Fibroblast of pulmonary artery (primary cell): ENCODE data around the gene TMEM204.

Experiments used
- DNase-seq: peaks from one replicate; pipeline ENCODE4 v3.0.0-alpha.2; 2010; ENCODE audit warnings: low read depth
- H3K4me3 ChIP-seq: replicated peaks from 2 replicates; pipeline ENCODE4 v1.5.1; 2011; ENCODE audit warnings: low read depth, mild to moderate bottlenecking, control low read depth, low read length, moderate library complexity
- TF ChIP-seq, protein P1 (sequence below): IDR thresholded peaks from 2 replicates; pipeline ENCODE4 v1.5.1; 2011; ENCODE audit warnings: mild to moderate bottlenecking, control low read depth, low read length, inconsistent platforms; ENCODE audit errors: missing control alignments

Gene TMEM204

DNA sequence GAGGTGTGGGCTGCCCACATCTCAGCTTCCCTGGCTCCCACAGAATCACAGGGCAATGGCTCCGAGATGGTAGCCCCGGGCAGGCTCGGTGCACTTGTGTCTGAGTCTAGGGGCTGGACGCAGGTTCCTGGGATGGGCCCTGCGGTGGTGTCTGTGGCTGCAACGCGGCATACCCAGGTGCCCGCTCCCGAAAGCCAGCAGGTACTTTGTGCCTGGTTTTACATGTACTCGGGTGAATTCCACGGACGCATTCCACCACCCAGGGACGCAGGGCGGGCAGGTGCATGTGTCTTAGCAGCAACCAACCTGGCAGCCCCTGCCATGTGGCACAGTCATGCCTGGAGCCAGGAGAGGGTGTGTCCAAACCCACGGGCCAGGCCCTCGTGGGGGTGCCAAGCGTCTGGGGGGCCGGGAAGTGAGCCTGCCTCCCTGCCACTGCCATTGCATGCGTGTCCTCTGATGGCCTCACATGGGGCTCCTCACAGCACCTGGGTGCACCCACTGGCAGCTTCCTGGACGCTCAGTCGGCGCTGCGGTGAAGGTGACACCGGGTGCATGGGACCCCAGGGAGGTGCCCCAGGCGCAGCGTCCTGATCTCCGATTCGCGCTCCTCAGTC lies 4.4 kb upstream of the TMEM204 start:
- DNase-seq, result no peak
- H3K4me3 ChIP-seq, result no peak overlapping the region
- TF ChIP-seq, protein P1, sequence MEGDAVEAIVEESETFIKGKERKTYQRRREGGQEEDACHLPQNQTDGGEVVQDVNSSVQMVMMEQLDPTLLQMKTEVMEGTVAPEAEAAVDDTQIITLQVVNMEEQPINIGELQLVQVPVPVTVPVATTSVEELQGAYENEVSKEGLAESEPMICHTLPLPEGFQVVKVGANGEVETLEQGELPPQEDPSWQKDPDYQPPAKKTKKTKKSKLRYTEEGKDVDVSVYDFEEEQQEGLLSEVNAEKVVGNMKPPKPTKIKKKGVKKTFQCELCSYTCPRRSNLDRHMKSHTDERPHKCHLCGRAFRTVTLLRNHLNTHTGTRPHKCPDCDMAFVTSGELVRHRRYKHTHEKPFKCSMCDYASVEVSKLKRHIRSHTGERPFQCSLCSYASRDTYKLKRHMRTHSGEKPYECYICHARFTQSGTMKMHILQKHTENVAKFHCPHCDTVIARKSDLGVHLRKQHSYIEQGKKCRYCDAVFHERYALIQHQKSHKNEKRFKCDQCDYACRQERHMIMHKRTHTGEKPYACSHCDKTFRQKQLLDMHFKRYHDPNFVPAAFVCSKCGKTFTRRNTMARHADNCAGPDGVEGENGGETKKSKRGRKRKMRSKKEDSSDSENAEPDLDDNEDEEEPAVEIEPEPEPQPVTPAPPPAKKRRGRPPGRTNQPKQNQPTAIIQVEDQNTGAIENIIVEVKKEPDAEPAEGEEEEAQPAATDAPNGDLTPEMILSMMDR, result no peak

DNA sequence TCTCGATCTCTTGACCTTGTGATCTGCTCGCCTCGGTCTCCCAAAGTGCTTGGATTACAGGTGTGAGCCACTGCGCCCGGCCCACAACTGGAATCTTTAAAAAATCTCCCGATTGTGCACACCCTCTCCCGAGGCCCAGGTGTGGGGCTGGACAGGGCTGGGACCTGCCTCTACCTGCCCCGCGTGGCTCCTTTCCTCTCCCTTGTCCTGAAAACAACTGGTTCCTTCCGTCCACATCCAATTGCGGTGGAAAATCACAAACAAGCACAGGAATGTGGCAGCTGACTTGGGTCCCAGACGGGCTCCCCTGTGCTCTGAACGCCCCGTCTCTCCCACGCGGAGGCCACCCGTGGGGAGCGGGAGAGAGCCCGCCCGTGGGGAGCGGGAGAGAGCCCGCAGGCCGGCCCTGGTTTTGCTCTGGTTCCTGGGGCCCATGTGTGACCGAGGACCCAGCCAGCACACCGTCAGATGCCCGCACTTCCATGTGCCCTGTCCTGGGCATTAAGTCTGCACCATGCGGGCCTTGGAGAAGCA lies 3.0 kb upstream of the TMEM204 start:
- TF ChIP-seq, protein P1, result no peak
- no peak for DNase-seq
- H3K4me3 ChIP-seq, result no peak overlapping the region

DNA sequence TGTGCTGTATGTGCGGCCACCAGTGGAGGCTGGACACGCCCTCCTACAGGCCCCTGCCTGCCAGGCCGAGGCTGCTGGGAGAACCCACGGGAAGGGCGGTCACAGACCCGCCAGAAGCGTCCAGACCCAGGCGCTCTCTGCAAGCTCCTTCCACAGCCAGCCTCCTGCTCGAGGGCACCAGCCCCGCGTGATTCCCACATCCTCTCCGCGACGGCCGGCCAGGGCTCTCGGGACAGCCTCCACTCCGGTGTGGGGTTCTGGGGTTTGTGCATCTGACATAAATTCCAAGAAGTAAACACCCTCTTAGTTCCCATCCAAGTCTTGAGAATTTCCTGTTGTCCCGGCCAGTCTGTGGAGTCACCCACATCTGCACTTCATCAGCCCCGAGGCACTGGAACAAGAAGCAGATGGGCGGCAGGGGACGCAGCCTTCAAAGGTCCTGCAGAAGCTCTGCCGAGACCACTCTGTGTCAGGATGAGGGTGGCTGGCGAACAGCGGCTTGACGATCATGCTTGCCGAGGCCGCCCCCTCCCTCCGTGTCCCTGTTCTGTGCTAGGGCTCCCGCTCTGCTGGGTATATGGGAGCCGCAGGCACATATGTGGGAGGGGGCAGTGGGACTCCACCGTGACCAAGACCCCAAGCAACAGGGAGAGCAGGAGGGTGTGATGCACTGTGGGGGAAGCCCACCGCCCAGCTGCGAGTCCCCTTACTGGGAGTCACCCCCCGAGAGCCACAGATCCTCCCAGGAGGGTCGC lies 2.4 kb upstream of the TMEM204 start:
- peak; percentile 75 for DNase-seq
- H3K4me3 ChIP-seq, result no peak overlapping the region

DNA sequence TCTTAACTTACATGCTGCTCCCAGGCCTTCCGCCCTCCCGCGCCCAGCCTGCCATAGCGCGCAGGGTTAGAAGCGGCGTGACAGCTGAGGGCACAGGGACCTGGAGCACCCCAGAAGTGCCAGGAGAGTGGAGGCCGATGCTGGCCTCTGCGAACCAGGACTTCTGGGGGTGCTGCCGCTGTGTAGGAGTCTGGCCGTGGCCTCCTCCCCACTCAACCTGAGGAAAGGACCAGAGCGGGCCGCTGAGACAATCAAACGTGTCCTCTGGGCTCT lies 1.9 kb upstream of the TMEM204 start:
- no peak overlapping the region for H3K4me3 ChIP-seq
- DNase-seq, result no peak
- TF ChIP-seq, protein P1, result no peak

More for the DNA sequence above, 2.4 kb upstream of the TMEM204 start:
- TF ChIP-seq, protein P1, result no peak

DNA sequence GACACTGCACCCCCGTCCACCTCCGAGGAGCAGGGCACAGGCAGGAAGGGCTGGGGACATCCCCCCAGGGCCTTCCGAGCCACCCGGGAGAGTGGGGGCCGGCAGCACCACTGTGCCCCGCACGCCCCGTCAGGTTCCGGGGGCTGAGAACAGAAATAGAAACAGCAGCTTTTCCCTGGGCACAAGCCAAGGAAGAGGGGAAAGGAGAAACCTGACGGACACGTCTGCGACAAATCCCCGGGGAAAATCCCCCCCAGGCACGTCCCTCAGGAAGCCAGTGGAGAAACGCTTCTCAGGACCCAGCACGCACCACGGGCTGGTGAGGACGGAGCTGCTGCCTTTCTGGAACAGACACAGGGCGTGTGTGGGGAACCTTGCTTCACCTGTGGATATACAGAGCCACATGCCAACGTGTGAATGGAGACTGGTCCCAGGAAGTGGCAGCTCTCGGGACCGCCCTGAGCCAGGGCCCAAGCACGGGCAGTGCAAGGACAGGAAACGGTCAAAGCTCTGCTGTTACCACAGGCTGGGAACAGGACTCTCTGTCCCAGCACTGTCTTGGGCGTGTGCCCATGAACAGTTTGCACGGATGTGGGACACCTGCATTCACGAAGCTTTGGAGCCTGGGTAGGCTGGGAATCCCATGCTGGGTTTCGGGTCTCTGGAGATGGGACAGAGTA lies 1.2 kb upstream of the TMEM204 start:
- no peak for DNase-seq
- TF ChIP-seq, protein P1, result no peak
- no peak overlapping the region for H3K4me3 ChIP-seq

DNA sequence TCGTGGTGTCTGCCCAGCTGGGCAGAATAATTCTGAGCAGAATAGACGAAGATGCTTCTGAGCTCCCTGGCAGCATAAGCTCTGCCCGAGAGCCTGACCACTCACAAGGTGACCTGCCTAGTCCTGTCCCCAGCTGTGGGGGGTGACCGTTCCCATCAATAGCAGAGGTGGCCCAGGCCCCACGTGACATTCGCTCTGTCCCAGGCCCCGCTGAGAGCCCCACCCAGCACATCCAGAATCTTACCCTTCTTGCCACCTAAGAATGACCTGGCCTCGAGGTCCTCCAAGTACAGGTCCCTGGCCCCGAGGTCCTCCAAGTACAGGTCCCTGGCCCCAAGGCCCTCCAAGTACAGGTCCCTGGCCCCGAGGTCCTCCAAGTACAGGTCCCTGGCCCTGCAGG lies 695 bp upstream of the TMEM204 start:
- no peak overlapping the region for H3K4me3 ChIP-seq
- TF ChIP-seq, protein P1, result no peak
- no peak for DNase-seq
